H1 (cell line): ENCODE measurements around the gene GJB3. TPM values are rescaled to one million over a fixed set of nuclear protein-coding genes. Genes with fewer than 3 reads are reported as not detected.
"Not testable (repeated sequence)": the region's sequence is repeated elsewhere in the genome, so short reads cannot be mapped to it uniquely, and the experiment has no call there.

Source experiments
- CTCF ChIA-PET: fragments of 300-600 bp; sonication (Branson Sonifier 250); formaldehyde crosslinking; loops from one replicate; lab custom pipeline; 2021; ENCODE audit not compliant: partially characterized antibody; lab: Charles Lee
- POLR2A ChIA-PET: fragments of 300-600 bp; sonication (Branson Sonifier 250); formaldehyde crosslinking; loops from one replicate; lab custom pipeline; 2021; ENCODE audit warnings: inconsistent platforms; ENCODE audit not compliant: partially characterized antibody; lab: Charles Lee
- DNase-seq, 2 experiments: peaks; one replicate each; pipeline versions ENCODE4 v3.0.0 to v3.0.0-alpha.2; 2010 to 2022; ENCODE audit warnings: low spot score in 2 of 2, low read depth in 1 of 2, mixed read lengths in 1 of 2
- FAIRE-seq: peaks from 2 replicates; lab custom pipeline; 2011; peaks lifted over from hg19 to GRCh38; lab: Jason Lieb, UNC
- H2AFZ ChIP-seq: 2 replicates; pipeline ENCODE4 v1.8.1; 2012; ENCODE audit warnings: low read length, inconsistent platforms
- H2AK5ac ChIP-seq: 2 replicates; pipeline ENCODE4 v1.6.1; 2013; ENCODE audit warnings: low read depth, low read length
- H2BK120ac ChIP-seq: replicated peaks from 2 replicates; pipeline ENCODE3; 2013; ENCODE audit warnings: low read depth, low read length, inconsistent platforms
- H2BK12ac ChIP-seq: 2 replicates; pipeline ENCODE4 v1.6.1; 2013; ENCODE audit warnings: low read depth, low read length
- H2BK15ac ChIP-seq: 2 replicates; pipeline ENCODE4 v1.6.1; 2013; ENCODE audit warnings: low read length
- H2BK20ac ChIP-seq: 2 replicates; pipeline ENCODE4 v1.6.1; 2013; ENCODE audit warnings: low read length
- H2BK5ac ChIP-seq: 2 replicates; pipeline ENCODE4 v1.6.1; 2013; ENCODE audit warnings: low read depth, low read length
- H3K14ac ChIP-seq: 2 replicates; pipeline ENCODE4 v1.6.1; 2013; ENCODE audit warnings: inconsistent platforms; ENCODE audit not compliant: insufficient read length
- H3K18ac ChIP-seq: 2 replicates; pipeline ENCODE4 v1.6.1; 2013; ENCODE audit warnings: low read length; ENCODE audit errors: extremely low read depth
- H3K23ac ChIP-seq: 2 replicates; pipeline ENCODE4 v1.6.1; 2013; ENCODE audit warnings: inconsistent platforms; ENCODE audit not compliant: insufficient read length
- H3K23me2 ChIP-seq: 2 replicates; pipeline ENCODE4 v1.6.1; 2013; ENCODE audit warnings: low read depth, low read length
- H3K27ac ChIP-seq: 2 replicates; pipeline ENCODE4 v1.6.1; 2011; ENCODE audit warnings: low read depth, low read length, inconsistent platforms
- H3K27me3 ChIP-seq, 4 experiments: replicated peaks in 1 of 4; 1 replicate in 1 of 4; 2 replicates in 3 of 4; pipeline versions ENCODE4 v1.6.1 to v1.8.1; 2011 to 2013; ENCODE audit warnings: low read length in 3 of 4, mild to moderate bottlenecking in 3 of 4, inconsistent platforms in 2 of 4, mixed read lengths in 2 of 4, moderate library complexity in 1 of 4; ENCODE audit not compliant: control insufficient read depth in 3 of 4, insufficient read depth in 3 of 4; ENCODE audit errors: extremely low read depth in 1 of 4
- H3K36me3 ChIP-seq, 4 experiments: 2 replicates each; pipeline versions ENCODE4 v1.6.1 to v1.8.1; 2011 to 2013; ENCODE audit warnings: mild to moderate bottlenecking in 4 of 4, low read length in 3 of 4, moderate library complexity in 2 of 4, control low read depth in 1 of 4, inconsistent platforms in 1 of 4; ENCODE audit not compliant: insufficient read depth in 4 of 4, control insufficient read depth in 2 of 4
- H3K4ac ChIP-seq: replicated peaks from 2 replicates; pipeline ENCODE3; 2013; ENCODE audit warnings: low read length, low read depth, mixed read lengths, inconsistent platforms; ENCODE audit not compliant: insufficient read length
- H3K4me1 ChIP-seq, 4 experiments: replicated peaks in 1 of 4; 1 replicate in 1 of 4; 2 replicates in 3 of 4; pipeline versions ENCODE4 v1.6.1 to v1.8.1; 2011 to 2013; ENCODE audit warnings: low read length in 3 of 4, inconsistent platforms in 2 of 4, mixed read lengths in 1 of 4; ENCODE audit not compliant: insufficient read depth in 4 of 4, control insufficient read depth in 3 of 4
- H3K4me2 ChIP-seq, 2 experiments: 2 replicates each; pipeline versions ENCODE4 v1.6.1 to v1.8.1; 2011 to 2013; ENCODE audit warnings: low read depth in 2 of 2, low read length in 2 of 2, control low read depth in 1 of 2, inconsistent platforms in 1 of 2, mild to moderate bottlenecking in 1 of 2; ENCODE audit not compliant: insufficient read depth in 1 of 2
- H3K4me3 ChIP-seq, 4 experiments: fragments of 200-600, 300-600 bp in 1 of 4; sonication (generic), shearing (Covaris generic), sonication (Bioruptor Twin) in 1 of 4; 2 replicates each; pipeline versions ENCODE4 v1.5.1 to v1.8.1; 2011 to 2016; ENCODE audit warnings: low read length in 4 of 4, low read depth in 3 of 4, control low read depth in 2 of 4, inconsistent platforms in 2 of 4, mild to moderate bottlenecking in 2 of 4, mixed read lengths in 1 of 4, moderate library complexity in 1 of 4; ENCODE audit not compliant: insufficient read depth in 2 of 4; ENCODE audit errors: extremely low read depth in 1 of 4
- H3K56ac ChIP-seq: replicated peaks from 2 replicates; pipeline ENCODE3; 2013; ENCODE audit warnings: low read depth, mild to moderate bottlenecking, mixed read lengths, low read length, inconsistent platforms; ENCODE audit not compliant: insufficient read length
- H3K79me1 ChIP-seq: 2 replicates; pipeline ENCODE4 v1.6.1; 2013; ENCODE audit warnings: low read depth, low read length, control low read depth
- H3K79me2 ChIP-seq, 2 experiments: 2 replicates each; pipeline versions ENCODE4 v1.6.1 to v1.8.1; 2012 to 2013; ENCODE audit warnings: low read length in 2 of 2, mild to moderate bottlenecking in 2 of 2, inconsistent platforms in 1 of 2; ENCODE audit not compliant: insufficient read depth in 2 of 2, control insufficient read depth in 1 of 2
- H3K9ac ChIP-seq, 4 experiments: replicated peaks in 1 of 4; 1 replicate in 1 of 4; 2 replicates in 3 of 4; pipeline versions ENCODE4 v1.6.1 to v1.8.1; 2011 to 2013; ENCODE audit warnings: low read depth in 3 of 4, low read length in 3 of 4, control low read depth in 2 of 4, mild to moderate bottlenecking in 2 of 4, moderate library complexity in 2 of 4, inconsistent platforms in 1 of 4; ENCODE audit errors: extremely low read depth in 1 of 4
- H3K9me3 ChIP-seq, 2 experiments: 2 replicates each; pipeline versions ENCODE4 v1.6.1 to v1.8.1; 2012 to 2013; ENCODE audit warnings: mild to moderate bottlenecking in 2 of 2, moderate library complexity in 2 of 2, control low read depth in 1 of 2, inconsistent platforms in 1 of 2, low read depth in 1 of 2, low read length in 1 of 2, mixed read lengths in 1 of 2; ENCODE audit not compliant: insufficient read depth in 2 of 2
- H4K20me1 ChIP-seq, 2 experiments: replicated peaks in 1 of 2; 2 replicates each; pipeline versions ENCODE3 to v1.8.1; 2011 to 2013; ENCODE audit warnings: inconsistent platforms in 2 of 2, low read length in 2 of 2, mild to moderate bottlenecking in 1 of 2; ENCODE audit not compliant: insufficient read depth in 2 of 2, control insufficient read depth in 1 of 2
- H4K5ac ChIP-seq: 2 replicates; pipeline ENCODE4 v1.6.1; 2013; ENCODE audit warnings: low read length, low read depth, mixed read lengths, inconsistent platforms; ENCODE audit not compliant: insufficient read length
- H4K8ac ChIP-seq: 2 replicates; pipeline ENCODE4 v1.8.0; 2013; ENCODE audit warnings: mild to moderate bottlenecking, moderate library complexity, low read length, inconsistent platforms; ENCODE audit not compliant: insufficient read depth; ENCODE audit errors: extremely low read depth
- H4K91ac ChIP-seq: replicated peaks from 2 replicates; pipeline ENCODE3; 2013; ENCODE audit warnings: low read length, mixed read lengths, inconsistent platforms; ENCODE audit not compliant: insufficient read length
- KDM1A ChIP-seq: fragments of 200-600, 300-600 bp; sonication (generic); IDR thresholded peaks from 2 replicates; pipeline ENCODE4 v1.7.1; 2016; ENCODE audit warnings: mild to moderate bottlenecking, low read length, borderline replicate concordance
- KDM5A ChIP-seq: fragments of 200-600 bp; IDR thresholded peaks from 2 replicates; pipeline ENCODE4 v1.7.1; 2012; ENCODE audit warnings: mild to moderate bottlenecking, low read length, inconsistent platforms, mixed read lengths
- NANOG ChIP-seq: IDR thresholded peaks from 2 replicates; pipeline ENCODE4 v1.6.1; 2011; ENCODE audit warnings: low read length, low read depth, mild to moderate bottlenecking, inconsistent platforms; ENCODE audit not compliant: insufficient read depth, poor library complexity, severe bottlenecking
- RXRA ChIP-seq: IDR thresholded peaks from 2 replicates; pipeline ENCODE4 v1.6.1; 2011; ENCODE audit warnings: low read depth, mild to moderate bottlenecking, low read length, moderate library complexity; ENCODE audit not compliant: insufficient read depth
- YY1 ChIP-seq: IDR thresholded peaks from 2 replicates; pipeline ENCODE4 v1.6.1; 2011; ENCODE audit warnings: low read depth, mild to moderate bottlenecking, low read length
- WGBS, 2 experiments: shearing (Covaris generic) in 1 of 2; methylation state at CpG; one replicate each; pipeline versions ENCODE4 v1.1.6 to v1.1.7; 2013 to 2015; ENCODE audit warnings: low lambda C conversion rate in 2 of 2, mixed read lengths in 2 of 2, inconsistent platforms in 1 of 2, low coverage in 1 of 2, missing lambda C conversion rate in 1 of 2; ENCODE audit not compliant: insufficient replicate concordance in 2 of 2, insufficient coverage in 1 of 2, insufficient read length in 1 of 2; ENCODE audit errors: extremely low coverage in 1 of 2, missing lambda C conversion rate in 1 of 2; 5-methylcytosine and 5-hydroxymethylcytosine counted together
- polyA plus RNA-seq, 7 experiments: library from polyadenylated mRNA; depleted of rRNA in 3 of 7; stranded (reverse) in 5 of 7; unstranded in 2 of 7; fragments of >200 nt in 5 of 7; fragments of 200-250 nt in 2 of 7; gene quantifications; 1 replicate in 5 of 7; 2 replicates in 1 of 7; 4 replicates in 1 of 7; pipeline versions ENCODE4 v1.2.1 to v1.2.3, GENCODE V29; 2011 to 2013; ENCODE audit warnings: missing spikeins in 2 of 7, mixed read lengths in 2 of 7
- total RNA-seq: library from RNA; stranded (reverse); fragmentation: NEBNext Ultra II Directional; extraction: Animal tissue kit (Norgen Biotek cat#: 25700); gene quantifications from 2 replicates; pipeline ENCODE4 v1.2.1, GENCODE V29; 2021
- TF ChIP-seq, protein P1 (sequence below): IDR thresholded peaks from 2 replicates; pipeline ENCODE4 v1.6.1; 2012; ENCODE audit warnings: inconsistent platforms

The GJB3 gene
- total and polyA plus RNA-seq, 2 of the 8 experiments (the other 6 are each of a cell fraction or from before 2014, with no cell fraction given) = 0.93 to 1.6 TPM

- TF ChIP-seq NANOG (no peak), KDM1A (no peak), YY1 (no peak), KDM5A (no peak), RXRA (no peak)
- TF ChIP-seq, protein P1, sequence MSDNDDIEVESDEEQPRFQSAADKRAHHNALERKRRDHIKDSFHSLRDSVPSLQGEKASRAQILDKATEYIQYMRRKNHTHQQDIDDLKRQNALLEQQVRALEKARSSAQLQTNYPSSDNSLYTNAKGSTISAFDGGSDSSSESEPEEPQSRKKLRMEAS = no peak
- TF ChIP-seq, all 59 proteins: peak for 0
These were observed 35.8 kb downstream of the GJB3 start (continued) for GRCh38 chr1:34816778-34817177.

- H2AK5ac ChIP-seq, H2BK15ac ChIP-seq, H3K23me2 ChIP-seq, H3K14ac ChIP-seq, CTCF ChIA-PET, H3K9me3 ChIP-seq, H2BK20ac ChIP-seq, H2AFZ ChIP-seq, POLR2A ChIA-PET, H3K36me3 ChIP-seq, H3K9ac ChIP-seq, H4K91ac ChIP-seq, H3K79me1 ChIP-seq, H4K5ac ChIP-seq, H2BK12ac ChIP-seq, DNase-seq, H3K18ac ChIP-seq, H3K4ac ChIP-seq, H3K4me3 ChIP-seq, H4K20me1 ChIP-seq, H3K4me1 ChIP-seq, H2BK120ac ChIP-seq, H2BK5ac ChIP-seq, H3K27me3 ChIP-seq, H3K4me2 ChIP-seq, H3K79me2 ChIP-seq, H3K27ac ChIP-seq, FAIRE-seq, H3K56ac ChIP-seq, H4K8ac ChIP-seq, H3K23ac ChIP-seq: not testable (repeated sequence)
- 88% methylated on average over 2 of the region's 2 CpGs; no CpG with 5 or more reads in 1 of the 2 experiments for WGBS, 2 experiments
These were observed 37.8 kb downstream of the GJB3 start for GRCh38 chr1:34818862-34819261.
